Breast epithelium (tissue), 3 donors: ENCODE data around the gene MCRIP2.

Experiments
- CTCF ChIP-seq, 3 donors: fragments of 450-650 bp; IDR thresholded peaks; one replicate each; pipeline ENCODE4 v1.5.1; 2016 to 2017; ENCODE audit warnings: antibody characterized with exemption in 3 of 3, mild to moderate bottlenecking in 3 of 3, moderate library complexity in 3 of 3
- POLR2A ChIP-seq: fragments of 450-650 bp; IDR thresholded peaks from one replicate; pipeline ENCODE4 v1.6.1; 2016; ENCODE audit warnings: antibody characterized with exemption, mild to moderate bottlenecking, moderate library complexity
- POLR2AphosphoS5 ChIP-seq, 3 donors: sonication (generic); formaldehyde crosslinking; IDR thresholded peaks; one replicate each; pipeline ENCODE4 v1.6.1; 2017; ENCODE audit warnings: antibody characterized with exemption in 3 of 3

DNA sequence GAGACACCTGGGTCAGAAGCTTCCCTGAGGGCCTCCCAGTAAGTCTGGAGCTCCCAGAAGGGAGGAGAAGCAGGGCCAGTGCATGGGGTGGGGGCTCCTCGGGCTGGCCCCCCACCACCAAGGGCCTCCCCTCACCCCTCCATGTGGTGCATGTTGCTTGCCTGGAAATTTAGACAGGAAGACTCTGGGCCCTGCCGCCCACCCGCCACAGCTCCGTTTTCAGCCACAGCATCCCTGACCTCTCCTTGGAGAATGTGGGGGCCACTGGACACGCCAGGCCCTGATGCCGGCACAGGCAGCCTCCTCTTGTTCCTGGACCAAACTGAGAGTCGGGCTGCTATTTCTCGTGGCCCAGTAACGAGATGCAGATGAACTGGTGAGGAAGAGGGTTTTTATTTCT lies 2.8 kb upstream of the MCRIP2 start:
- TF ChIP-seq CTCF (IDR thresholded peaks at IDR 0.05) = no peak
- TF ChIP-seq POLR2A = no peak
- TF ChIP-seq POLR2AphosphoS5 (IDR thresholded peaks at IDR 0.05) = no peak
